ENCODE results near the gene IHH. TPM values are rescaled to one million over a fixed set of nuclear protein-coding genes. Genes with fewer than 3 reads are reported as not detected.

IHH gene
- total and polyA plus RNA-seq, 9 of the 15 experiments (the other 6 are each of a cell fraction or from before 2014, with no cell fraction given) = 0.07 TPM; not detected in 8

GRCh38 chr2:219010873-219011272 is 49.8 kb downstream of the IHH start:
- no TSS peak for BruUV-seq (replicated peaks)
- TF ChIP-seq SMAD4 (CRISPR knock-in tag; conservative IDR thresholded peaks at IDR 0.05) = no peak
- TF ChIP-seq RBM22 (IDR thresholded peaks at IDR 0.05; ENCODE audit: low read depth, low read length, poor library complexity, severe bottlenecking) = no peak
- Histone ChIP-seq H3K36me3 (ENCODE audit: control insufficient read depth, insufficient read depth, low read length) (no peaks in the 10 kb centered on the region), H3K79me2 (ENCODE audit: control insufficient read depth, insufficient read depth, low read length) (no peaks in the 10 kb centered on the region), H3K27ac (ENCODE audit: extremely low read depth, low read depth, low read length) (no peak overlapping the region), H3K4me2 (ENCODE audit: insufficient read depth, low read length) (no peak overlapping the region), H3K4me3 (no peak overlapping the region), H3K4me1 (replicated peaks in 1 of 2; ENCODE audit: control insufficient read depth in 2 of 2, insufficient read depth in 2 of 2, low read length in 2 of 2) (no peaks in the 10 kb centered on the region; a peak in 1 of 5 replicates), H3K9me1 (ENCODE audit: control insufficient read depth, insufficient read depth, low read length) (peaks cover 1% of the 10 kb centered on the region), H3K9ac (ENCODE audit: insufficient read depth in 1 of 2, low read depth in 2 of 2, low read length in 2 of 2) (no peak overlapping the region), H3K9me3 (replicated peaks; ENCODE audit: control insufficient read depth, insufficient read depth, low read depth, low read length) (no peaks in the 10 kb centered on the region), H4K20me1 (replicated peaks; ENCODE audit: control insufficient read depth, insufficient read depth, low read length) (no peaks in the 10 kb centered on the region; the same call in 1 of the 2 replicates), H3K27me3 (ENCODE audit: control insufficient read depth in 2 of 2, insufficient read depth in 2 of 2, low read length in 2 of 2) (peaks cover 0 to 18% of the 10 kb centered on the region in 2 experiments; a peak in 2 of 5 replicates), H2AFZ (ENCODE audit: low read depth, low read length) (no peak overlapping the region)
- in situ Hi-C loops (cut with MboI) (no loop called here), intact Hi-C loops (cut with micrococcal nuclease) (no loop called here)
- WGBS (ENCODE audit: insufficient coverage, low coverage, missing lambda C conversion rate) = 4% methylated on average over 5 of the region's 5 CpGs
- ChIA-PET POLR2A (interaction anchor here (0.6 kb wide), 1 partner anchor 228 kb away, joined by 3 read pairs; no protein-coding TSS in a partner anchor), CTCF (ENCODE audit: low intra/inter-chr PET ratio) (no interaction called here)
- no peak for DNase-seq (ENCODE audit: extremely low read depth in 1 of 4, low spot score in 3 of 4)
- no peak for FAIRE-seq
- ATAC-seq = no peak

DNA sequence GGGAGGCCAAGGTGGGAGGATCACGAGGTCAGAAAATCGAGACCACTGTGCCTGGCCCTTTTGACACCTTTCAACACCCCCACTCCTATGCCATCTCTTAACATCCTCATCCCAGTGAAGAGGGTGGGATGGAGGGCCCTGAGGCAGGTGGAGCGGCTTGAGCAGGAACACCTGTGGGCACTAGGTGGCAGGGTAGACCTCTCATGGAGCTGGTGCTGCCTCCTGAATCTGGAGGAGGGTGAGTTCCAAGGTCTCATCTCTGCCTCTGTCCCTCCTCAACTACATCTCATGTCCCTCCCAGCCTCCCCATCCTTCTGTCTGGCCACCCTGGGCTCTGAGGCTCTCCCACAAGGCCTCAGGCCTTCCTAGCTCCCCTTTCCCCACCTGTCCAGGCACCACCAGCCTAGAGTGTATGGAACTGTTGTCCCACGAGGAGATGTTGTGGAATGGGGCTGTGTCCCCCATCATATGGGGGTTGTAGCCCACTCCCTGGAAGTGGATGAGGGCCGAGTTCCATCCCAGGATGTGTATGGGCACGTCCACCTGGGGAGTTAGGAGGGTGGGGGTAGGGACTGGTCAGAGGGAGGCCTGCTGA is 50.5 kb downstream of the IHH start:
- Histone ChIP-seq H3K36me3 (ENCODE audit: control insufficient read depth, insufficient read depth, low read length) (no peaks in the 10 kb centered on the region), H3K27me3 (ENCODE audit: control insufficient read depth in 2 of 2, insufficient read depth in 2 of 2, low read length in 2 of 2) (peaks cover 0 to 21% of the 10 kb centered on the region in 2 experiments; a peak in 2 of 5 replicates), H3K4me1 (replicated peaks in 1 of 2; ENCODE audit: control insufficient read depth in 2 of 2, insufficient read depth in 2 of 2, low read length in 2 of 2) (no peaks in the 10 kb centered on the region; a peak in 1 of 5 replicates), H3K9ac (ENCODE audit: insufficient read depth in 1 of 2, low read depth in 2 of 2, low read length in 2 of 2) (no peak overlapping the region), H3K4me2 (ENCODE audit: insufficient read depth, low read length) (no peak overlapping the region), H3K9me3 (replicated peaks; ENCODE audit: control insufficient read depth, insufficient read depth, low read depth, low read length) (no peaks in the 10 kb centered on the region), H3K9me1 (ENCODE audit: control insufficient read depth, insufficient read depth, low read length) (no peaks in the 10 kb centered on the region), H3K79me2 (ENCODE audit: control insufficient read depth, insufficient read depth, low read length) (no peaks in the 10 kb centered on the region), H3K4me3 (no peak overlapping the region), H3K27ac (ENCODE audit: extremely low read depth, low read depth, low read length) (no peak overlapping the region), H4K20me1 (replicated peaks; ENCODE audit: control insufficient read depth, insufficient read depth, low read length) (no peaks in the 10 kb centered on the region; the same call in 1 of the 2 replicates), H2AFZ (ENCODE audit: low read depth, low read length) (no peak overlapping the region)
- 0% methylated on average over 6 of the region's 6 CpGs for WGBS (ENCODE audit: insufficient coverage, low coverage, missing lambda C conversion rate)
- intact Hi-C loops (cut with micrococcal nuclease) = no loop called here
- no TSS peak for BruUV-seq (replicated peaks)
- in situ Hi-C loops (cut with MboI) = no loop called here
- no peak for FAIRE-seq
- peak; percentile 23 to 48 (median 26) for DNase-seq (ENCODE audit: extremely low read depth in 1 of 4, low spot score in 3 of 4)
- TF ChIP-seq CTCF (IDR thresholded peaks at IDR 0.05 in 2 of 3, conservative IDR thresholded peaks at IDR 0.05 in 1 of 3; ENCODE audit: insufficient read depth in 2 of 3, low read depth in 1 of 3, low read length in 3 of 3) (peak; percentile 47 to 54 (median 51)), RAD21 (CRISPR knock-in tag; conservative IDR thresholded peaks at IDR 0.05 in 1 of 2, IDR thresholded peaks at IDR 0.05 in 1 of 2) (peak in 1 of 2 experiments; percentile 41; a peak in 2 of 4 replicates), ELF1 (tag; IDR thresholded peaks at IDR 0.05) (no peak)
- ChIA-PET CTCF (ENCODE audit: low intra/inter-chr PET ratio) (no interaction called here), POLR2A (no interaction called here)
- peak; percentile 89 for ATAC-seq
